Measurements from ENCODE around the gene PPM1A.
"Not testable (repeated sequence)": the region's sequence is repeated elsewhere in the genome, so short reads cannot be mapped to it uniquely, and the experiment has no call there.

The PPM1A gene

DNA sequence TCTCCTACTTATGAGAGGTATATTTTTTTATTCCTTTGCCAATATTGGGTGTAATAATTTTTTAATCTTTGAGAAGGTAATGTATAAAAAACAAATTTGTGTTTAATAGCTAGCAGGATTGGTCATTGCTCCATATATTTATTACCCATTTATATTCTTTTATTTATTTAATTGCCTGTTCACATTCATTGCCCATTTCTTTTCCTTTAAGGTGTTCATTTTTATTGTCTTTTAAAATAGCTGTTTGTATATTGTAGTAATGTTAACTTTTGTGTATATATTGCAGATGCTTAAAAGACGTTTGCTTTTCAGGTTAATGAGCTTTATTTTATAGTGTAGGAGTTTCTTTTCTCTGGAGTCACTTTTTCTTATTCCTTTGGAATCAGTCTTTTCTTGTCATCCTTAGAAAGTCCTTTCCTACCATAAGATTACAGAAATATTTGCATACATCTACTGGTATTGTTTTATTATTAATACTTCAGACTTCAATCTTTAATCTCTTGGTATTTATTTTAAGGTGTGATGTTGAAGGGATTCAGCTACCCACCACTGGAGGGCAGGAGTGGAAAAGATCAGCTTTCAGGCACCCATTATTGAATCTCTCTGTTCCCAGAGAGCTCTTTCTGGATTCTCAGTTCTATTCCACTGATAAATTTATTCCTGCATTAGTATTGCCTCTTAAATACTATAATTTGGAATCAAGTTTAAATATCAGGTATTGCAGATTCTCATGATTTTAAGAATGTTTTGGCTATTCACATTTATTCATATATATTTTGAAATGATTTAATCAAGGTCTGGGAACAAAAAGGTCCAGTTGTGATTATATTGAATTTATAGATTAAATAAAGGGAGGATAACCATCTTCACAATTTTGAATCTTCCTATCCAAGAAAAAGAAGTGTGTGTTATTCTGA lies 17.3 kb downstream of the PPM1A start:
- DNase-seq (ENCODE audit: low read depth in 2 of 2), result no peak

DNA sequence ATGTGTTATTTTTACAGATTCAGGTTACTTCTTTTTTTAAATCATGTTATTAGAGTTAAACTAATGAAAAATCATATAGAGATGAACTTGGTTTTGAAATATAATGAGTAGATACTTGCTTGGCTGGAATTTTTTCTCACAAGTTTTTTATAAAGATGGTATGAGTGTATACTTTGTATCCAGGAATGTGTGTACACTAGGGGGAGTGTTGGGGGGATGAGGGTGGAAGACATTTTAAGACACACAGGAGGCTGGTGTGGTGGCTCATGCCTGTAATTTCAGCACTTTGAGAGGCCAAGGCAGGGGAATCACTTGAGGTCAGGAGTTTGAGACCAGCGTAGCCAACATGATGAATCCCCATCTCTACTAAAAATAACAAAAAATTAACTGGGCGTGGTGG lies 23.2 kb downstream of the PPM1A start:
- DNase-seq (ENCODE audit: low read depth in 2 of 2), result no peak

DNA sequence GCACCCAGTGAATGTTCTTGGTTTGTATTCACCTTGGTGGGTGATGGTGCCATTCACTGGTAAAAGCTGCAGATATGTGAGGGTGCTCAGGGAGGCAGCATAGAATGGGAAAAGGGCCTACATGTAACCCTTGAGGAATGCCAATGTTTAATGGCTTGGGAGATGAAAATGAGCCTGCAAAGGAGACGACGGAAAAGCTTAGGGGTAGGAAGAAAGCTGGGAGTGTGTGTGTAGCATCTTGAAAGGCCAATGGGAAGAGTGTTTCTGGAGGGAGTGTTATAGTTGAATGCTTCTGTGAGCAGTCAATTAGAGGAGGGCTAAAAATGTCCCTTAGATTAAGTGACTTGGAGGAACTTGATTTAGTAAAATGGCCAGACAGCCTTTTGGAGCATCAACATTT lies 24.9 kb downstream of the PPM1A start:
- no peak for DNase-seq (ENCODE audit: low read depth in 2 of 2)

DNA sequence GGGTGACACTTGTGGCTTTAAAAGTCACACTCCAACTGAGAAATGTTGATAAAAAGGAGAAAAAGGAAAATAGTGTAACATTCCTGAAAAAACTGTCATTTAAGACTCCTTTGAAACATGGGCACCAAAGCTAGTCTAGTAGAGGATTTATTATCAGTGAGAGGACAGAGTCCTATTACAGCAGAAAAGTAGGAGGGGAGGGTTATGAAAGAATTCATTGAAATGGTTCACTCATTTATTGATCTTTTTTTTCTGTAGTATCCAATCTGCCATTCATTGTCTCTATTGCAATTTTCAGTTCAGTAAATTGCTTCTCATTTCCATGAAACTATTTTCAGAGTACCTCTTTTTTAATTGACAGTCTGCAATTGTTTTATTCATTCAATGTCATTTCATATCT lies 25.4 kb downstream of the PPM1A start:
- DNase-seq (ENCODE audit: low read depth in 2 of 2), result no peak

DNA sequence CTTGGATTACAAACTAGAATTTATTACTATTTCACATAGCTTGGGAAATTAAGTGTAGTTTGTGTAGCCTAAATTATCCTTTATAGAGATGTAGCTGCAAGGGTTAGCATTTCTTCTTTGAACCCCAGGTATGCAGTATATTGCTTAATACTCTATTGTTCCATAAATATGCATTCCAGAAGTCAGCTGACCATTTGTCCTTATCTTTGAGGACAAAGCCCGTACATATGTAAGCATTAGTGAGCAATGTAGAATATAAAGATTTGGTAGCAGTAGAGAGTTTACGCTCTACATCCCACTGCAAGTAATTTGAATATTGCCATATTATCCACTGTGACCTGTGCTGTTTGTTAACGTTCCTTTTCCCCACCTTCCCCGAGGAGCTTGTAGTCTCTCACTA lies 26.9 kb downstream of the PPM1A start:
- no peak for DNase-seq (ENCODE audit: low read depth in 2 of 2)

DNA sequence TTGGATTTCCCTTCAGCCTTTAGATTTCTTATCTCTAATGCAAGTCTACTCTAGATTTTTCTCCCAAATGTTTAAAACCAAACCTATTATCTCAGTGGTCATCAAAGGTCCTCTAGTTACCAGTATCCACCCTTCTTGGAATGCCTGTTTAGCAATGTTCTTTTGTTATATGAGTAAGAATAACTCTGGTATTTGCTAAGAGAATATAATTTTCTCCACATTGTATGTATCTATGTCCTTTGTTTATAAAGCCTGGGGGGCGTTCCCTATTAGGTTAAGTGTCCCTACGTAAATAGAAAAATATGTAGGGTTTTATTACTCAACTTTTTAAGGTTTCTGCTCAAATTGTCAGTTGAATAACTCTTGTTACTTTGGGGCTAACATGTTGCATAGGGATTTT lies 27.3 kb downstream of the PPM1A start:
- DNase-seq (ENCODE audit: low read depth in 2 of 2), result no peak

DNA sequence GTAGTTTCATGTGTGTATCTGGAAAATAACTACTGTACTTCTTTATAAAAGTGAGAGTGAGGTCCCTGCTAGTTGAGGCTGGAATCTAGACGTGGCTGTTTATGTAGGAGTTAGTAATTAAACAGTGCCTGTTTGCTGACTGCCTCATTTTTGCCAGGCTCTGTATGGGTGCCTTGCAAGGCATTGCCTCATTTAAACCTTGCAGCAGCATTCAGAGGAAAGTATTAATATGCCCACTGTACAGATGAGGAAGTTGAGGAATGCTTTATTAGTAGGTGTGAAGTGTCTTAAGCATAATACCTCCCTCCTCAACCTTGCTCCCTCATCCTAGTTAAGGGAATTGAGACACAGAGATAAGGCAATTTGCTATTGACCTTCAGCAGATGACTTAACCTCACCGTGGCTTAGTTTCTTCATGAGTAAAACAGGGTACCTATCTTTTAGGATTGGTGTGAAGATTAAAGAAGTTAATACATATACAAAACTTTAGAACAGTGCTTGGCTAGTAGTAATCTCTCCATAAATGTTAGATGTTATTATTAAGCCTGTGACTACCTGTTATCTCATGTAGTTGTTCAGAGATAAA lies 28.7 kb downstream of the PPM1A start:
- DNase-seq (ENCODE audit: low read depth in 2 of 2), result no peak

DNA sequence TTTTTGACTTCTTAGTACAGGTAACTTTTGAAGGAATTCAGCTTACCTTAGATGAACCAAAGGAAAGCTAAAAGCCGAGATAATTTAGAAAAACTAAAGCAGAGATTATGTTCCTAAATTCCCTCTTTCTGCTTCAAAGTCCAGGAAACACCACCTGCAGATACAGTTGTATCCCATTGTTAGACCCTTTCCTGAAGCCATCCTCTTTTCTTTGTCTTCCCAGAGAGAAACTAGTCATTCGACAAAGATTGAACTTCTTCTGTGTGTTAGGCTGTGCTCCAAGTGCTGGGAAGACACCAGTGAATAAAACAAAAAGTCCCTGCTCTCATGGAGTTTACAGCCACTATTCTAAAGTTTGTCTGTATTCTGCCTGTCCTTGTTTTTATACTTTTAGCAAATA lies 29.3 kb downstream of the PPM1A start:
- DNase-seq (ENCODE audit: low read depth in 2 of 2), result no peak

DNA sequence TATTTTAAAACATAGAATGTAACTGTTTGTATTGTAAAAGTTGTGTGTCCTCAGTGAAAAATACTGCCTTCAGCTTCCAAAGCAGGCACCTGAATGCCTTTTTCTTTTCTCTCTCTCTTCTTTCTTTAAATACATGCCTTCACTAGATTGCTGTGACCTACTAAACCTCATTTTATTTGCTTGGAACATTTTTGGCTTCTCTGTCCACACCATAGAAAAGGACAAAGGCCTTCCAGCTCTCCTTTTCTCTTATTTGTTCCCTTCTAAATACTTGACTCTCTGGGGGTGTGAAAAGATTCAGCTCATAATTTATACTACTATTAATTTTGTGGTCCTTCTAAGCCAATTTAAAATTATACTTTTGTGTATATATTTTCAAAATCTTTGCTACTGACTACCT lies 38.4 kb downstream of the PPM1A start:
- no peak for DNase-seq (ENCODE audit: low read depth in 2 of 2)

DNA sequence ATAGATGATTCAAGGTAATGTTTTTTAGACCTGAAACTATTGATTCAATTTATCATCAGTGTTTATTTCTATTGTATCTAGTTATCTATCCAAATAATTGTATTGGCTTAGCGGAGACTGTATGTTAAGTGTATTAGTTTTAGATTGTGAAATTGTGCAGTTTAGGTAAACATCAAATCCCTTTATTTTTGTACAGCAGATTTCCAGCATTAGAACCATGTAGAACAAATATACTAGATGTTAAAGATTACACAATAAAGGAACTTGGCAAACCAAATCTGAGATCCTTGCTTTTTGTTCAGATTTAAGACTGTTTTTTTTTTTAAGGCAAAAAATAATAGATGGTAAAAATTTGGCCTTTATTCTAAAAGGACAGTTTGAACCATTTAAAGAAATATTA lies 39.3 kb downstream of the PPM1A start:
- no peak for DNase-seq (ENCODE audit: low read depth in 2 of 2)

DNA sequence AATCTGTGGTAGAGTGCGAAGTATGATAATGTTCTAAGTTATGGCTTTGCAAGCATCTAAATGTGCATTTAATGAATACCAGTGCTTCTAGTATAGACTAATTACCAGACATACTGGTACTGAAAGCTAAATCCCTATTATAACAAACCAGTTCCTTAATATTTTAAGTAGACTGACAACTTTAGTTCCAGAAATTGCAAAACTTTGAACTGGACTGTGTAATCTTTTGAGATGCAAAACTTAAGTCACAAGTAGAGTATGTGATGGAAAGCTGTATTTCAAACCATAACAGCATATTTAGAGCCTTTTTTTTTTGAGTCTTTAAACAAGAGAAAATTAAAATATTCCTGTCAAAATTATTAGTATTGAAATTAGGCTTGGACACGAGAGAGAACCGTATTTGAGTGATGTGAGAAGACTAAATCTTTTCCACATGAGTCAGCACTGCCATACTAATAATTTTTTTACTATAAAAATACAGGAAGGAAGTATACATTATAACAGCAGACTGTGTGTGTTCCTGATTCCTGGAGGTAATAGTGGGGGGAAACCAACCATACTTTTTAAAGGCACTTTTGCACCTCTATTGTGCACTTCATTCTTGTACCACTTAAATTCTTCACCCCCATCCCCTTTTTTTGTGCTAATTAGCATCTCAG lies 45.5 kb downstream of the PPM1A start:
- DNase-seq (ENCODE audit: low read depth in 2 of 2), result no peak

DNA sequence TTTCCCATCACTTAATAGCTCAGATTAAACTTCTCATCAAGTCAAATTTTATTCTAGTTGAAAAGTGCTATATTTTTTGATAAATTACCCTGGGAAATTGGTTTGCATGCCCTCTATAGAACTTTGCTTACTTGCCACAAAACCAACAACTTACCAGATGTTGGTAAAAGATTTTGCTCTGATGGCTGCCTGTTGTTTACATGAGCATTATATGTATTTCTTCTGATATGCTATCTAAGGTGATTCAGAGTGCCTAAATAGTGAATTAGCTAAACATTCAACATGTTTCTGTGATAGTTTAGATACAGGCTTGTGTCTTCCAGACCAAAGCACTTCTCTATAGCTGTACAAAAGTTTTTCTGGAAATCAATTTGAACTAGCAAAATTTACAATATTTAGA lies 51.0 kb downstream of the PPM1A start:
- DNase-seq (ENCODE audit: low read depth in 2 of 2), result no peak

DNA sequence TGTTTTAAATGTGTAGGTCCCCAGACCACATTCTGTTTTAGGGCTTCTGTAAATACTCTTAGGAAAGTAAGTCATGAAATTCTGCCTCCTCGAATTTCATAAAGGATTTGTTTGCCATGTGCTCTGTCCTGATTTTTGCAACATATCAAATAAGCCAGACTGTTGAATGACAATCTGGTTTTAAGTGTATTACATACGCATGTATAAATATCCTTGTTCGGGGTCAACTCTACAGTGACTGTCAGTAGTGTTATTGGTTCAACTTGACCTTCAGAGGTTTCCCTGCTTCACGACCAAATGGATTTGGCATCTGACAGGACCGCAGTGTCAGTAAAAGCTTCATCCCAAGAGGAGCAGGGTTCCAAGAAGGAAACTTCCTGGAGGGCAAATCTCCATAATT lies 52.7 kb downstream of the PPM1A start:
- no peak for DNase-seq (ENCODE audit: low read depth in 2 of 2)

DNA sequence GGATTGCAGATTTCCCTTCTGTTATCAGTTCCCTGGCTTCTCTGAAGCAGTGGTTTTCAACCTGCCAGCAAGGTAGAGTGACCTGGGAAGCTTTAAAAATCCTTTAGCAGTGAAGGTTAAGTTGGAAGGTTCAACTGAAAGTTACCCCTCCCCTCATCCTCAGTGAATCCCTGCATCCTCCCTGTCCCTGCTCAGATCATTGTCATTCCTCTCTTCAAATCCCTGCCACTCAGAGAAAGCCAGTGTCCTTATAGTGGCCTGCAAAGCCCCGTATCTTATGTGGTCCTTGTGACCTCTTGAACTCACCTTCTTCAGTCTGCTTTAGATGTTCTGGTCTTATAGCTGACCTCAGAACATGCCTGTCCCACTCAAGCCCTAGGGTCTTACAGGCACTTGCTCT lies 53.6 kb downstream of the PPM1A start:
- no peak for DNase-seq (ENCODE audit: low read depth in 2 of 2)

DNA sequence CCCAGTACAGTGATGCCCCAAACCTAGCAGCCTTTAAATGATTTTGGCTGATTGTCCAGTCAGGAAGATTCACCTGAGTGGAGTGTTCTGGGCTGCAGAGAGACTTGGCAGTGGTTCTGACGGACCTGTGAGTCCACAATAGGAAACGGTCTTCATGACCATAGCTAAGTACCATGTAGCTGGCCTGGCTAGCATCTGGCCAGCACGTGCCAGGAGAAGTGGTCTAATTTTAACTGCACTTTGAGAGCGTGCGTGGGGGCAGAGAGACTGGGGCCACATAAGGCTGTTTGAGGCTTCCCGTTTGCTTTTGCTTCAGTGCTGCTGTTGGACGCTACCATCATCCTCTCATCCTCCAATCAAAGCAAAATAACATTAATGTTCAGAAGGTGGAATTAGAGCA lies 54.7 kb downstream of the PPM1A start:
- DNase-seq (ENCODE audit: low read depth in 2 of 2), result no peak

DNA sequence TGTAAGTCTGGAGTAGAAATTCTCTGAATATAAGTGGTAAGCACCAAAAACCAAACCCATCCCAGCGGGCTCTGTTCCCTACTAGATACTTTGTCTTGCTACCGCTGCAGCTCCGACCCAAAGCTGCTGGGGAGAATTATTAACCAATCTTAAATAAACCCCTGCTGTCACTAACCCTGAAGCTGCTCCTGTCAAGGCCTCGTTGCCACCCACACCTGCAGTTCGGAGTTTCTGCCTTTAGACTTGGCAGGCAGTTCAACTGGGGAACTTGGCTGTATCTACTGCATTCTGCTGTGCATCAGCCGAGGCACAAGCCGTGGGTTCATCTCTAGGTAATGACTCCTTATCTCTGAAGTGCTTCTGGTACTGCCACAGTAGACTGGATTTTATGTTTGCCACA lies 55.5 kb downstream of the PPM1A start:
- DNase-seq (ENCODE audit: low read depth in 2 of 2), result no peak

DNA sequence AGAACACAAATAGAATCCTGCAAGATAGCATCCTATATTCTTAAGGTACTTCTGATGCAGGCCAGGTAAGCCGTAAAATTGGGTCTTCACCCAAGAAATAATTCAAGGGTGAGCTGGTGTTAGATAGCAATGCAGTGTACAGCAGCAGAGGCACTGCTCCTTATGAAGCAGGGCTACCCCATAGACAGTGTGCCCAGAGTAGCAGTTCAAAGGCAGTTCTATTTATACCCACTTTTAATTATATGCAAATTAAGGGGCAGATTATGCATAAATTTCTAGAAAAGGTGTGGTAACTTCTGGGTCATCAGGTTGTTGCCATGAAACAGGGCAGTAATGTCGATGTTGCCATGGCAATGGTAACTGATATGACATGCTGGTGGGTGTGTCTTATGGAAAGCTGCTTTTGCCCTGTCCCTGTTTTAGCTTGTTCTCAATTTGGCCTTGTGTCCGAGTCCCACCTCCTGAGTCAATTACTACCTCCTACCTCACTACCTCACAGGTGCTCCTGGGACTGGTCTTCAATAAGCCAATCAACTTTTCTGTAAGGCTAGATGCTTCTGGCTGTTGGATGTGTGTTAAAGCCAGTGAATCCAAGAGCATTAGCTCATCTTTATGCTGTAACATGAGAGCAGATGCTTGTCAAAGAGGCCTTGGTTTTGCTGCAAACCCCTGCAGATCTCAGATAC lies 61.0 kb downstream of the PPM1A start:
- DNase-seq (ENCODE audit: low read depth in 2 of 2), result no peak

DNA sequence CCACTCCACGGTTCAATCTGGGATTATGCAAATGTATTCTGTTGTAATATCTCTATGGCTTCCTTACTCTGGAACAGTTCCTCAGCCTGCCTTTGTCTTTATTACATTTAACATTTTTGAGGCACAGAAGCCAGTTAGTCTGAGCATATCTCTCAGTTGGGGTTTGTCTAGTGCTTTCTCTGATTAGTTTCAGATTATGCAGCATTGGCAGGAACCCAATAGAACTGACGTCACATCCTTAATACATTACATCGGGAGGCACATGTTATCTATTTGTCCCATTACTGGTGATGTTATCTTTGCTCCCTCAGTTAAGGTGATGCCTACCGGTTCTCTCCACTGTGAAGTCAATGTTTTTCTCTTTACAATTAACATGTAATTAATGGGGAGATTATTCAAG lies 62.4 kb downstream of the PPM1A start:
- no peak for DNase-seq (ENCODE audit: low read depth in 2 of 2)

DNA sequence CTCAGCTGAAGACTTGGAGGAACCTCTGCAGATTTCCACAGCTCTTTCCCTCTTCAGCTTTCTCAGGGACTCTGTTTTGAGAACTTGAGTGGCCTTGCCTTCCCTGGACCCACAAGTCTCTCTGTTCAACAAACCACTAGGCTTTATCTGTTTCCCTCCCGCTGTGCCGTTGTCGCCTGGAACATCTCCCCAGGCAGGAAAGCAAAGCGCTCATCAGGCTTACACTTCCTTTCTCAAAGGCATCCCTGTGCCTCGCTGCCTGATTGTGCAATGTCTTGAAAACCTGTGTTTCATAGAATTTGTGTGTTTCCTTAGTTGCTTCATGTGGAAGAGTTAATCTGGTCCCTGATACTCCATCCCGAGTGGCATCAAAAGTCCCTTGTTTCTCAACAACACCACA lies 64.1 kb downstream of the PPM1A start:
- DNase-seq (ENCODE audit: low read depth in 2 of 2), result no peak

DNA sequence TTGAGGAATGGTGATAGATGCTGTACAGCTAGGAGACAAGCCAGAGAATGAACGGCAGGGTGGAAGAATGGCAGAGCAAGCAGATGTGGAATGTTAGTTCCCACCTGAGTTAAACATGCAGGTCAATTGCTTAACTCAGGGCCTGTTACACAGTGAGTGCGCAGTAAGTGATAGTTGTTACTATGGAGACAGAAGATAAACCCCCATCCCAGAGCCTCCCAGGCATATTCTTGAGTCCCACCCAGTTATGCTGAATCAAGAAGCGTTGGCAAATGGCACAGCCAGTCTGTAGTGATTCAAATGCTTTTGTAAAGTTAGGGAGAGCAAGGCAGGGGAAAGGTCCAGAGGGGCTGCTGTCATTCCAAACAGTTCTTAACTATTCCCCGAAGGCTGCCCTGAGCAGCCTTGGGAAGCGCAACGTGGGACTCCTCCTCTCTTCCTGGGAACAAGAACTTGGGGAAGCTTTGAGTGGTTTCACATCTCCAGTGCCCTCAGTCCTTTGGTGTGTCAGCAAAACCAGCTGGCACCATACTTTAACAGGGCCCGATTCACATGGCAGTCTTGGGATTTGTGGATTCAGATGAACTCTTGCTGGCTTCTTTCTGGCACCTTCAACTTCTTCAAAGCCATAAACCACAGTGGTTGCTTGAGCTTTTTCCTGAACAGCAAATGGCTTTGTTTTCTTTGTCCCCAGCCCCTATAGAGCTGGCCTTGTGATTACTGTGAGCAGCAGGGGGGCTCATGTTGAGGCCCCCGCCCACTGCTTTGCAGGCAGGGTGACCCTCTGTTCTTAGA lies 66.4 kb downstream of the PPM1A start:
- DNase-seq (ENCODE audit: low read depth in 2 of 2), result no peak

DNA sequence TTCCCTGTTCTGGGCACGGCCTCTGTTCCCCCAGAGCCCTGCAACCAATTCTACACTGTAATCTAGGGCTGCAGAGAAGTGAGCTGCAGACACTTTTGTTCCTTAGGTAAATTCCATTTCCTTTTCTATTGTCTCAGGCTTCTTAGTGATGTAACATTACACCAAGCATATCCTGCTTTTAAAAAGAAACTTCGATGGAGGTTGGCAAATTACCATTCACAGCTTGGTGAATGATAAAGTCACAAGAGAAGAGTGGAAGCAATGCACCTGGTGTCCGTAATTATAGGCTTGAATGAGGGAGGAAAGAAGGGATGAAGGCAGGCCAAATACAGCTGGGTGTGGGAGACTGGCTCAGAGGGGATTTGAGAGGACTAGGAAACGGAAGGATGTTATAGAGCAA lies 68.6 kb downstream of the PPM1A start:
- DNase-seq (ENCODE audit: low read depth in 2 of 2), result no peak

DNA sequence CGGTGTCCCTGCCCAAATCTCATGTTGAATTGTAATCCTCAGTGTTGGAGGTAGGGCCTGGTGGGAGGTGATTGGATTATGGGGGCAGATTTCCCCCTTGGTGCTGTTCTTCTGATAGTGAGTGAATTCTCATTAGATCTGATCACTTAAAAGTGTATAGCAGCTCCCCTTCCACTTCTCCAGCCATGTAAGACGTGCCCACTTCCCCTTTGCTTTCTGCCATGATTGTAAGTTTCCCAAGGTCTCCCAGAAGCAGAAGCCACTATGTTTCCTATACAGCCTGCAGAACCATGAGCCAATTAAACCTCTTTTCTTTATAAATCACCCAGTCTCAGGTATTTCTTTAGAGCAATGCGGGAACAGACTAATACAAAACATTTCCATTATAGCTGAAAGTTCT lies 71.8 kb downstream of the PPM1A start:
- DNase-seq (ENCODE audit: low read depth in 2 of 2), result not testable (repeated sequence)
